ENCODE measurements around the gene PCDHGB2.
"Not testable (repeated sequence)": the region's sequence is repeated elsewhere in the genome, so short reads cannot be mapped to it uniquely, and the experiment has no call there.

DNA sequence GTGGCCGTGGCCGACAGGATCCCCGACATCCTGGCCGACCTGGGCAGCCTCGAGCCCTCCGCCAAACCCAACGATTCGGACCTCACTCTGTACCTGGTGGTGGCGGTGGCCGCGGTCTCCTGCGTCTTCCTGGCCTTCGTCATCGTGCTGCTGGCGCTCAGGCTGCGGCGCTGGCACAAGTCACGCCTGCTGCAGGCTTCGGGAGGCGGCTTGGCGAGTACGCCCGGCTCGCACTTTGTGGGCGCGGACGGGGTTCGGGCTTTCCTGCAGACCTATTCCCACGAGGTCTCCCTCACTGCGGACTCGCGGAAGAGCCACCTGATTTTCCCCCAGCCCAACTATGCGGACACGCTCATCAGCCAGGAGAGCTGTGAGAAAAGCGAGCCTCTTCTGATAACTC is 13.8 kb upstream of the PCDHGB2 start:
- TF ChIP-seq, protein P1, sequence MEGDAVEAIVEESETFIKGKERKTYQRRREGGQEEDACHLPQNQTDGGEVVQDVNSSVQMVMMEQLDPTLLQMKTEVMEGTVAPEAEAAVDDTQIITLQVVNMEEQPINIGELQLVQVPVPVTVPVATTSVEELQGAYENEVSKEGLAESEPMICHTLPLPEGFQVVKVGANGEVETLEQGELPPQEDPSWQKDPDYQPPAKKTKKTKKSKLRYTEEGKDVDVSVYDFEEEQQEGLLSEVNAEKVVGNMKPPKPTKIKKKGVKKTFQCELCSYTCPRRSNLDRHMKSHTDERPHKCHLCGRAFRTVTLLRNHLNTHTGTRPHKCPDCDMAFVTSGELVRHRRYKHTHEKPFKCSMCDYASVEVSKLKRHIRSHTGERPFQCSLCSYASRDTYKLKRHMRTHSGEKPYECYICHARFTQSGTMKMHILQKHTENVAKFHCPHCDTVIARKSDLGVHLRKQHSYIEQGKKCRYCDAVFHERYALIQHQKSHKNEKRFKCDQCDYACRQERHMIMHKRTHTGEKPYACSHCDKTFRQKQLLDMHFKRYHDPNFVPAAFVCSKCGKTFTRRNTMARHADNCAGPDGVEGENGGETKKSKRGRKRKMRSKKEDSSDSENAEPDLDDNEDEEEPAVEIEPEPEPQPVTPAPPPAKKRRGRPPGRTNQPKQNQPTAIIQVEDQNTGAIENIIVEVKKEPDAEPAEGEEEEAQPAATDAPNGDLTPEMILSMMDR (conservative IDR thresholded peaks at IDR 0.05; ENCODE audit: low read depth in 2 of 2): not testable (repeated sequence)
- not testable (repeated sequence) for TF ChIP-seq JUNB (IDR thresholded peaks at IDR 0.05; ENCODE audit: unreplicated experiment); POLR2AphosphoS5 (IDR thresholded peaks at IDR 0.05; ENCODE audit: low read depth)

Data from GM23338 (cell line).